ENCODE results near the gene TMED1. TPM values are rescaled to one million over a fixed set of nuclear protein-coding genes. Genes with fewer than 3 reads are reported as not detected.

Gene TMED1
- total and polyA plus RNA-seq, 9 of the 15 experiments (the other 6 are each of a cell fraction or from before 2014, with no cell fraction given): 0.86 to 30.2 (median 23.5) TPM

GRCh38 chr19:10812902-10813404 is 23.1 kb downstream of the TMED1 start (continued):
- peak; percentile 63; the same call in 1 of the 2 replicates for TF ChIP-seq ZNF311 (CRISPR knock-in tag; IDR thresholded peaks at IDR 0.05)
- peak; percentile 50 for TF ChIP-seq RBFOX2 (IDR thresholded peaks at IDR 0.05; ENCODE audit: low read depth, low read length)
- TF ChIP-seq RBM34 (IDR thresholded peaks at IDR 0.05; ENCODE audit: borderline replicate concordance, insufficient read depth, low read length): no peak
- TF ChIP-seq JUN (IDR thresholded peaks at IDR 0.05; ENCODE audit: borderline replicate concordance, low read depth, low read length): peak; percentile 60; the same call in 1 of the 2 replicates
- no peak for TF ChIP-seq JUN (CRISPR knock-in tag; IDR thresholded peaks at IDR 0.05; ENCODE audit: borderline replicate concordance)
- TF ChIP-seq TRIM24 (IDR thresholded peaks at IDR 0.05): 0 out of 4 replicates have a peak, but pooled peaks of 1 of the 2 experiments have one; percentile 43
- no peak for TF ChIP-seq POLR2AphosphoS2 (IDR thresholded peaks at IDR 0.05; ENCODE audit: low read length)
- TF ChIP-seq ZNF444 (CRISPR knock-in tag; IDR thresholded peaks at IDR 0.05): no peak
- TF ChIP-seq CBFB (CRISPR knock-in tag; IDR thresholded peaks at IDR 0.05): peak; percentile 53; the same call in 1 of the 2 replicates
- no peak for TF ChIP-seq NR3C1 (CRISPR knock-in tag; IDR thresholded peaks at IDR 0.05)
- TF ChIP-seq SMAD3 (CRISPR knock-in tag; conservative IDR thresholded peaks at IDR 0.05): peak; percentile 50; the same call in 1 of the 2 replicates
- no peak for TF ChIP-seq SAFB (IDR thresholded peaks at IDR 0.05; ENCODE audit: borderline replicate concordance, low read depth, low read length)
- TF ChIP-seq NFE2L1 (tag; IDR thresholded peaks at IDR 0.05; ENCODE audit: borderline replicate concordance, low read depth): peak; percentile 82
- TF ChIP-seq GABPB1 (CRISPR knock-in tag; IDR thresholded peaks at IDR 0.05): peak; percentile 75; the same call in 1 of the 2 replicates
- TF ChIP-seq TCF3 (CRISPR knock-in tag; IDR thresholded peaks at IDR 0.05): peak; percentile 34
- no peak for TF ChIP-seq ARID2 (IDR thresholded peaks at IDR 0.05)
- no peak; the same call in 1 of the 2 replicates for TF ChIP-seq ARID1B (IDR thresholded peaks at IDR 0.05)
- no peak for TF ChIP-seq ZNF695 (CRISPR knock-in tag; IDR thresholded peaks at IDR 0.05)
- no peak for TF ChIP-seq PBX2 (CRISPR knock-in tag; IDR thresholded peaks at IDR 0.05; ENCODE audit: low read depth)
- TF ChIP-seq PBX2 (tag; conservative IDR thresholded peaks at IDR 0.05; ENCODE audit: low read depth): peak; percentile 52
- no peak for TF ChIP-seq ZBTB34 (CRISPR knock-in tag; IDR thresholded peaks at IDR 0.05)
- TF ChIP-seq PRPF4 (IDR thresholded peaks at IDR 0.05; ENCODE audit: insufficient read depth, low read depth, low read length, poor library complexity, severe bottlenecking): no peak
- peak; percentile 54; the same call in 1 of the 2 replicates for TF ChIP-seq VEZF1 (CRISPR knock-in tag; IDR thresholded peaks at IDR 0.05)
- TF ChIP-seq DPF2 (IDR thresholded peaks at IDR 0.05): peak; percentile 81
- TF ChIP-seq POLR2A (conservative IDR thresholded peaks at IDR 0.05): peak; percentile 57; the same call in 1 of the 2 replicates
- 0 out of 2 replicates have a peak, but pooled peaks have one; percentile 25 for TF ChIP-seq ZNF324 (CRISPR knock-in tag; IDR thresholded peaks at IDR 0.05)

Measured in K562 (cell line).